Gastroesophageal sphincter (tissue), 4 donors: ENCODE results near the gene TNFRSF8. TPM values are rescaled to one million over a fixed set of nuclear protein-coding genes. Genes with fewer than 3 reads are reported as not detected.

Experiments
- ATAC-seq: fragments of 150-250 bp; one replicate; pipeline ENCODE4 v1.9.1; 2016; ENCODE audit warnings: mild to moderate bottlenecking, moderate library complexity
- H3K27ac ChIP-seq, 4 donors: fragments of 200-600 bp; sonication (generic) in 3 of 4; 1 replicate in 3 of 4; 2 replicates in 1 of 4; pipeline ENCODE4 v1.5.1; 2016 to 2019
- H3K27me3 ChIP-seq: fragments of 200-600 bp; sonication (generic); one replicate; pipeline ENCODE4 v1.5.1; 2019
- H3K36me3 ChIP-seq, 2 donors: fragments of 200-600 bp; sonication (generic); one replicate each; pipeline ENCODE4 v1.5.1; 2019; ENCODE audit warnings: control low read depth in 1 of 2
- H3K4me1 ChIP-seq, 3 donors: fragments of 200-600 bp; sonication (generic); 1 replicate in 2 of 3; 2 replicates in 1 of 3; pipeline ENCODE4 v1.5.1; 2016 to 2019; ENCODE audit warnings: control low read depth in 2 of 3
- H3K4me3 ChIP-seq, 2 donors: fragments of 200-600 bp; sonication (generic); one replicate each; pipeline ENCODE4 v1.5.1; 2019; ENCODE audit warnings: mild to moderate bottlenecking in 1 of 2, moderate library complexity in 1 of 2
- H3K9me3 ChIP-seq, 3 donors: fragments of 200-600 bp; sonication (generic); one replicate each; pipeline ENCODE4 v1.5.1; 2017 to 2019; ENCODE audit warnings: control low read depth in 2 of 3
- EP300 ChIP-seq: sonication (generic); formaldehyde crosslinking; IDR thresholded peaks from one replicate; pipeline ENCODE4 v1.6.1; 2017; ENCODE audit warnings: antibody characterized with exemption, mild to moderate bottlenecking
- POLR2A ChIP-seq, 2 donors: fragments of 450-650 bp; IDR thresholded peaks; one replicate each; pipeline ENCODE4 v1.6.1; 2017; ENCODE audit warnings: antibody characterized with exemption in 2 of 2, mild to moderate bottlenecking in 2 of 2, moderate library complexity in 1 of 2
- POLR2AphosphoS5 ChIP-seq: sonication (generic); formaldehyde crosslinking; IDR thresholded peaks from one replicate; pipeline ENCODE4 v1.6.1; 2017; ENCODE audit warnings: antibody characterized with exemption
- WGBS, 2 donors: methylation state at CpG; one replicate each; pipeline ENCODE4 v1.1.5; 2018; ENCODE audit warnings: low coverage in 1 of 2; 5-methylcytosine and 5-hydroxymethylcytosine counted together
- total RNA-seq, 4 donors: library from RNA; depleted of rRNA; stranded (reverse); fragments of >200 nt; gene quantifications; one replicate each; pipeline ENCODE4 v1.1.0, GENCODE V29; 2016
- TF ChIP-seq, protein P1 (sequence below), 4 experiments: fragments of 200-600 bp in 2 of 4; fragments of 450-650 bp in 2 of 4; sonication (generic) in 1 of 4; IDR thresholded peaks; one replicate each; pipeline ENCODE4 v1.5.1; 2017 to 2019; ENCODE audit warnings: antibody characterized with exemption in 4 of 4, mild to moderate bottlenecking in 2 of 4, moderate library complexity in 2 of 4

TNFRSF8 gene
- total RNA-seq, 4 donors from 2014 or later = 0.47 to 4.2 (median 1.4) TPM

DNA sequence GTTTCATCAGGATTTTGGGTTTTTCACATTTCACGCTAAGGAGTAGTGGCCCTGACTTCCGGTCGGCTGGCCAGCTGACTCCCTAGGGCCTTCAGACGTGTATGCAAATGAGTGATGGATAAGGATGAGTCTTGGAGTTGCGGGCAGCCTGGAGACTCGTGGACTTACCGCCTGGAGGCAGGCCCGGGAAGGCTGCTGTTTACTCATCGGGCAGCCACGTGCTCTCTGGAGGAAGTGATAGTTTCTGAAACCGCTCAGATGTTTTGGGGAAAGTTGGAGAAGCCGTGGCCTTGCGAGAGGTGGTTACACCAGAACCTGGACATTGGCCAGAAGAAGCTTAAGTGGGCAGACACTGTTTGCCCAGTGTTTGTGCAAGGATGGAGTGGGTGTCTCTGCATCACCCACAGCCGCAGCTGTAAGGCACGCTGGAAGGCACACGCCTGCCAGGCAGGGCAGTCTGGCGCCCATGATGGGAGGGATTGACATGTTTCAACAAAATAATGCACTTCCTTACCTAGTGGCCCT lies 80.6 kb downstream of the TNFRSF8 start:
- WGBS, 2 donors = 62 to 80% methylated on average over 4 to 6 of the region's 17 CpGs
- peaks cover 0 to 40% (median 8%) of the 10 kb centered on the region in 3 donors for H3K4me1 ChIP-seq
- peak overlapping the region in 3 of 4 donors; percentile 41 to 65 (median 62) for H3K27ac ChIP-seq
- peak; percentile 89 for ATAC-seq
- no peaks in the 10 kb centered on the region for H3K9me3 ChIP-seq
- peaks cover 5% of the 10 kb centered on the region for H3K27me3 ChIP-seq
- no peaks in the 10 kb centered on the region for H3K36me3 ChIP-seq
- no peak overlapping the region for H3K4me3 ChIP-seq
- TF ChIP-seq, protein P1, sequence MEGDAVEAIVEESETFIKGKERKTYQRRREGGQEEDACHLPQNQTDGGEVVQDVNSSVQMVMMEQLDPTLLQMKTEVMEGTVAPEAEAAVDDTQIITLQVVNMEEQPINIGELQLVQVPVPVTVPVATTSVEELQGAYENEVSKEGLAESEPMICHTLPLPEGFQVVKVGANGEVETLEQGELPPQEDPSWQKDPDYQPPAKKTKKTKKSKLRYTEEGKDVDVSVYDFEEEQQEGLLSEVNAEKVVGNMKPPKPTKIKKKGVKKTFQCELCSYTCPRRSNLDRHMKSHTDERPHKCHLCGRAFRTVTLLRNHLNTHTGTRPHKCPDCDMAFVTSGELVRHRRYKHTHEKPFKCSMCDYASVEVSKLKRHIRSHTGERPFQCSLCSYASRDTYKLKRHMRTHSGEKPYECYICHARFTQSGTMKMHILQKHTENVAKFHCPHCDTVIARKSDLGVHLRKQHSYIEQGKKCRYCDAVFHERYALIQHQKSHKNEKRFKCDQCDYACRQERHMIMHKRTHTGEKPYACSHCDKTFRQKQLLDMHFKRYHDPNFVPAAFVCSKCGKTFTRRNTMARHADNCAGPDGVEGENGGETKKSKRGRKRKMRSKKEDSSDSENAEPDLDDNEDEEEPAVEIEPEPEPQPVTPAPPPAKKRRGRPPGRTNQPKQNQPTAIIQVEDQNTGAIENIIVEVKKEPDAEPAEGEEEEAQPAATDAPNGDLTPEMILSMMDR (IDR thresholded peaks at IDR 0.05) = no peak
- TF ChIP-seq POLR2AphosphoS5 = peak; percentile 57

DNA sequence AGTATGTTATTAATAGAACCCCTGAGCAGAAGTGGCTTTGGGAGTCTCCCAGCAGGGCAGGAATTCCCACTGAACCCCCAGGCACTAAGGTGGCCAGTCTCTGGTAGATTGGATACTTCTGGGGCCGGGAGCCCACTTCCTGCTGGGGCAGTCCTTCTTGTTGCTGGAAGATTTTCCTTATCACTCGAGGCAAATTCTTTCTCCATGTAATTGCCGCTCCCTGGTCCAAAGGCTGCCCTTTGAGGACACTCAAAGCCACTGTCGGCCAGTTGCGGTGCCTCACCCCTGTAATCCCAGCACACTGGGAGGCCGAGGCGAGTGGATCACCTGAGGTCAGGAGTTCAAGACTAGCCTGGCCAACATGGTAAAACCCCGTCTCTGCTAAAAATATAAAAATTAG lies 81.1 kb downstream of the TNFRSF8 start:
- no peak for ATAC-seq
- WGBS, 2 donors = 44% methylated on average over 1 of the region's 8 CpGs; no CpG with 5 or more reads in 1 of the 2 donors
- Histone ChIP-seq H3K4me3 (no peak overlapping the region), H3K4me1 (peaks cover 0 to 45% (median 8%) of the 10 kb centered on the region in 3 donors), H3K27me3 (peaks cover 5% of the 10 kb centered on the region), H3K36me3 (no peaks in the 10 kb centered on the region), H3K9me3 (no peaks in the 10 kb centered on the region), H3K27ac (peak overlapping the region in 3 of 4 donors; percentile 41 to 65 (median 54))
- TF ChIP-seq POLR2AphosphoS5 = no peak
- TF ChIP-seq, protein P1 (IDR thresholded peaks at IDR 0.05) = no peak
- TF ChIP-seq EP300 = no peak
- TF ChIP-seq POLR2A (IDR thresholded peaks at IDR 0.05) = no peak

DNA sequence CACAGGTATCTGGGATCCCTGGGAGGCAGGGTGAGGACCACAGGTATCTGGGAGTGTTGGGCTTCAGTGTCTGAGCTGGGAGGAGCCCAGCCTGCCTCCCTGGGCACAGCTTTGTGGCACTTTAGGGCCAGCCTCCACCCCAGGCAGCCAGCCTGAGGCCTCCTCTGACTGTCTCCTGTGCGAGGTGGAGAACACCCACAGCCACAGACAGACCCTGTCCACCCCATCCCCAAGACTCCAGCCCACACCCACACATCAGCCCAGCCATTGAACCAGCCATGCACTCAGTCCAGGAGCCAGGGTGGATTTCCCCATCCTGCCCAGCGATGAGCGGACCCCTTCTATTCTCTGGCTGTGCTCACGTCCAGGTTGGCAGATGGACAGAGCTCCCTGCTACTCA lies 81.9 kb downstream of the TNFRSF8 start:
- ATAC-seq = no peak
- Histone ChIP-seq H3K9me3 (peaks cover 0 to 3% (median 0%) of the 10 kb centered on the region in 3 donors), H3K4me1 (peaks cover 0 to 47% (median 8%) of the 10 kb centered on the region in 3 donors), H3K27me3 (peaks cover 5% of the 10 kb centered on the region), H3K36me3 (no peaks in the 10 kb centered on the region), H3K27ac (peak overlapping the region in 1 of 4 donors; percentile 6), H3K4me3 (no peak overlapping the region)
- TF ChIP-seq POLR2AphosphoS5 (no peak), EP300 (no peak), POLR2A (IDR thresholded peaks at IDR 0.05) (no peak)
- TF ChIP-seq, protein P1 (IDR thresholded peaks at IDR 0.05) = no peak
- no CpG with 5 or more reads among the region's 4 CpGs for WGBS, 2 donors

DNA sequence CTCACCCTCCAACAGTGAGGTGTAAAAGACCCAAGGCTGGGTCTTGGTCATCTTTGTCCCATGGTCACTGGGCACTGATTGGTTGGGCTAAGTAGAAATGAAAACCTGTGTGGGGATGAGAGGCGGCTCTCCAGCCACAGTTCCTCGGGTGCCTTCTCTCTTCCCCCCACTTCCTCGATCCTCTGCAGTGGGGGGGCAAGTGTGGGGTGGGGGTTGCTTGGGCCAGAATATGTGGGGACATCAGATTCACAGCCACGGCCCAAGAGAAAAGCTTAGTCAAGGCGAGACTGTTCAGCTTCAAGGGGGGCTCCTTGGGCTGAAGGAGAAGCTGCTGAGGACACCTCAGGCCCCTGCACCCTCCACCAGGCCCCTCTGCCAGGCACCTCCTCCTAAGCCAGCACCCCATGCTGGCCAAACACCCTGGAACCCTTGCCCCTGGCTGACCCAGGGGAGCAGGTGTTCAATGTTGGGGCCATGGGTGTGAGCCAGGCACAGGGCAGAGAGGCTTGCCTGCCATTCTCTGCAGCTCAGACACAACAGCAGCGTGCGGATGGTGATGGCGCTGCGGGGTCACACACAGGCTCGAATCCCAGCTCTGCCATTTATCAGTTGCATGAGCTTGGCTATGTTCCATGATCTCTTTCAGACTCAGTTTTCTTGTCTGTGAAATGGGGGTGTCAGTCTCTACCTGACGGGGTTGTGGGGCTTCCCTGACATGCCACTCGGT lies 82.7 kb downstream of the TNFRSF8 start:
- Histone ChIP-seq H3K9me3 (peaks cover 0 to 6% (median 0%) of the 10 kb centered on the region in 3 donors), H3K4me1 (peaks cover 0 to 47% (median 8%) of the 10 kb centered on the region in 3 donors), H3K36me3 (no peaks in the 10 kb centered on the region), H3K27ac (peak overlapping the region in 3 of 4 donors; percentile 43 to 76 (median 61)), H3K4me3 (no peak overlapping the region), H3K27me3 (peaks cover 5% of the 10 kb centered on the region)
- 92% methylated on average over 2 of the region's 12 CpGs; no CpG with 5 or more reads in 1 of the 2 donors for WGBS, 2 donors
- ATAC-seq = no peak
- TF ChIP-seq POLR2A (IDR thresholded peaks at IDR 0.05) (no peak), EP300 (no peak), POLR2AphosphoS5 (no peak)
- TF ChIP-seq, protein P1 (IDR thresholded peaks at IDR 0.05) = no peak
